Hepatic stellate cell (primary cell): Measurements from ENCODE around the gene PLEKHG3.
A peak's percentile ranks its signal among the peaks of the same experiment; 100 is the strongest.

ENCODE experiments used
- DNase-seq: peaks from one replicate; pipeline ENCODE4 v3.0.0; 2011; ENCODE audit warnings: low spot score

PLEKHG3 gene

GRCh38 chr14:64726585-64726890 is 22.3 kb downstream of the PLEKHG3 start:
- DNase-seq = peak; percentile 39

DNA sequence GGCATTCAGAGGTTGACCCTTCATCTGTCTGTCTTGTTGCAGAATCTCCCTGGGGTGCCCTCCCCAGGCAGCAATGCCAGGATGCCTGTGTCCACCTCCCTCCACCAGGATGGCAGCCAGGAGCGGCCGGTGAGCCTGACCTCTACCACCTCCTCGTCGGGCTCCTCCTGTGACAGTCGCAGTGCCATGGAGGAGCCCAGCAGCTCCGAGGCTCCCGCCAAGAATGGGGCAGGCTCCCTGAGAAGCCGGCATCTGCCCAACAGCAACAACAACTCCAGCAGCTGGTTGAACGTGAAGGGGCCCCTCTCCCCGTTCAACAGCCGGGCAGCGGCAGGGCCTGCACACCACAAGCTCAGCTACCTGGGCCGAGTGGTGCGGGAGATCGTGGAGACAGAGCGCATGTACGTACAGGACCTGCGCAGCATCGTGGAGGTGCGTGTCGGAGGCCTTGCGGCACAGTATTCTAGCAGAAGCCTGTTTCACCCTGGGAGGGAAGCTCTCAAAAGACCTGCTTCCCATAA is 23.4 kb downstream of the PLEKHG3 start:
- no peak for DNase-seq

DNA sequence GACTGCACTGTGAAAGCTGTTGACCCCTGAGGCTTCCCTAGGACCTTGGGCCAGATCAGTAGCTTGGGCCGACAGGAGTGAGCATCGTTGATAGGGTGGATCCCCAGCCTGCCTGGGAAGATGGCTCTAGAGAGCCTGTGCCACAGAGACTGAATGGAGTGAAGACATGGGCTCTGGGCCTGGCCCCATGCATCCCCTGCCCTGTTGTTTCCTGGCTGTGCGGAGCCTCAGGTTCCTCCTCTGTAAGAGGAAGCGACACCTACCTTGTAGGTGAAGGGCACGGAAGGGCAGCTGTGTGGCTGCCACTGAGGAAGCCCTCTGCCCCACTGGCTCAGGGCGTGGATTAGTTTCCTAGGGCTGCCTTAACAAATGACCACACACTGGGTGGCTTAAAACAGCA is 23.9 kb downstream of the PLEKHG3 start:
- DNase-seq = no peak

- no peak for DNase-seq
Observed at GRCh38 chr14:64728856-64729255, 24.6 kb downstream of the PLEKHG3 start.

DNA sequence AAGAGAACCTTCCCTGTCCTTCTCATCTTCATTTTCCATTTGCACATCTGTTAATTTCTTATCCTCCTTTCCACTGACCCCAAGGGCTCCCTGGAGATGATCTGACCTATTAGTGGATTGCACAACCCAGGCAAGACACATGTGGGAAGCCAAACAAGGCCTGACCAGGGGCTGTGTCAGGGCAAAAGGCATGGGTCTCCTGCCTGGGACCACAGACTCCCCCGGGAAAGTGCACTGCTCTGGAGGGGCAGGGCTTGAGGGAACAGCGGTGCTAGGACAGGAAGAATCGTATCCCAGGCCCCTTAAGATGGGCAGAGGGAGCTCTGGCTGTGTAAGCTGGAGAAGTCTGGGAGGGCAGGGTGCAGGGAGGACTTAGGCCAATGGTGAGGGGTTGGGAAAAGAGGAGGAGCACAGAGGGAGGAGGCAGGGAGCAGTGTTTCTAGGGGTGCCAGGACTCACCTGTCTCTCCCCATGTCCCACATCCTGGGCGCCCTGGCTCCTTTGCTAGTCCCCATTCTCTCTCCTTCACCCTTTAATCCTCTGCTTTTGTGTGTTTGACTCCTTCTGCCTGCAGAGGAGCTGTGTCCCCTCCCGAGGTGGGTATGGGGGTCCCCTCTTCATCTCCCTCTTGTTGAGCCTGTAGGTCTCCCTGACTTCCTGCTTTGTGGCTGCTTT is 25.3 kb downstream of the PLEKHG3 start:
- no peak for DNase-seq

DNA sequence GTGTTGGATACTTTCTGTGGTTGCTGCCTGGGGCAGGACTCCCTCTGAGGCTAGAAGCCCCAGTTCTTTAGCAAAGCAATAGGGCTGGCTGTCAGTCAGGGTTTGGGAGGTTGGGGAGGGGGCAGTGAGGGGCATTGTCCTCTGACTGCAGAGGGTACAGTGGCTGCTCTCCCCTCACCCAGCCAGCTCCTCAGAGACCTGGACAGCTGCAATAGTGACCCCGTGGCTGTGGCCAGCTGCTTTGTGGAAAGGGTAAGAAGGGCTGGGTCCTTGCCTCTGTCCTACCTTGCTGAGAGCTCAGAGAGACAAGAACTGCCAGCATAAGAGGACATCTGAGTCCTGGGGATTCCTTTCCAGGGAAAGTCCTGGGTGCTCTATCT is 25.8 kb downstream of the PLEKHG3 start:
- no peak for DNase-seq

DNA sequence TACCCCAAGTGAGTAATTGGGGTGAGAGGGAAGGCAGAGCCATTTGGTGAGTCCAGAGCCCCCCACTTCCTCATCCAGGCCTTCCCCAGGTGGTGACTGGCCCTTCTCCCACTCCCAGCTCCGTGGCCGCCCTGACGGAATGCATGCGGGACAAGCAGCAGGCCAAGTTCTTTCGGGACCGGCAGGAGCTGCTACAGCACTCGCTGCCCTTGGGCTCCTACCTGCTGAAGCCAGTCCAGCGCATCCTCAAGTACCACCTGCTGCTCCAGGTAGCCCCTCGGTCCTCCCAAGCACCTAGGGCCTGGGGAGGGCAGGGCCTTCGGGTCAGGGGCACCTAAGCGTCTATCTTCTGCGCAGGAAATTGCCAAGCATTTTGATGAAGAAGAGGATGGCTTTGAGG is 26.5 kb downstream of the PLEKHG3 start:
- no peak for DNase-seq

DNA sequence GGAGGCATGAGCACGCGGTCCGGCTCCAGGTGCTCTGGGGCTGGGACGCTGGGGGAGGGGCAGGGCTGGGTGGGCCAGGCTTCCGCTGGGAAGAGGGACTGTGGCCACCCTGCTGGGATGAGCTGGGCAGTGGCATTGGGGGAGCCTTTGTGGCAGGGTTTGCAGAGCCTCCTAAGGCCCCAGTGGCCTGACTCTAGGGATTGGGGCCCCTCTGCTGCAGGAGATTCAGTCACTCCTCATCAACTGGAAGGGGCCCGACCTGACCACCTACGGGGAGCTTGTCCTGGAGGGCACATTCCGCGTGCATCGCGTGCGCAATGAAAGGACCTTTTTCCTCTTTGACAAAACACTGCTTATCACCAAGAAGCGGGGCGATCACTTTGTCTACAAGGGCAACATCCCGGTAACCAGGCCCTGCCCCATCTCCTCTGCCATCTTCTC is 26.9 kb downstream of the PLEKHG3 start:
- no peak for DNase-seq

DNA sequence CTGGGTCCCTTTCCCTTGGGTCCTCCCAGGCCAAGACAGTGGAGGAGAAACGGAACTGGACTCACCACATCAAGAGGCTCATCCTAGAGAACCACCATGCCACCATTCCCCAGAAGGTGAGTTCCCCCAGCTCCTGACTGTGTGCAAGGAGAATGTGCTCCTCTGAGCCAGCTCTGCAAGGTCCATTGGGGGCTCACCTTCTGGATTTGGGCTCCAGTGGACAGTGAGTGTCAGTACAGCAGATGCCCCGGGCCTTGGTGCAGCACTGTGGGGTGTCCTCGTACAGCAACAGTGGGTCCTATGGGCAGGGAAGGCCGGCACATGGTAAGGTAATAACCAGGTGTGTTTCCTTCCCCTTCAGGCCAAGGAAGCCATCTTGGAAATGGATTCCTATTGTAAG is 27.8 kb downstream of the PLEKHG3 start:
- DNase-seq = no peak

DNA sequence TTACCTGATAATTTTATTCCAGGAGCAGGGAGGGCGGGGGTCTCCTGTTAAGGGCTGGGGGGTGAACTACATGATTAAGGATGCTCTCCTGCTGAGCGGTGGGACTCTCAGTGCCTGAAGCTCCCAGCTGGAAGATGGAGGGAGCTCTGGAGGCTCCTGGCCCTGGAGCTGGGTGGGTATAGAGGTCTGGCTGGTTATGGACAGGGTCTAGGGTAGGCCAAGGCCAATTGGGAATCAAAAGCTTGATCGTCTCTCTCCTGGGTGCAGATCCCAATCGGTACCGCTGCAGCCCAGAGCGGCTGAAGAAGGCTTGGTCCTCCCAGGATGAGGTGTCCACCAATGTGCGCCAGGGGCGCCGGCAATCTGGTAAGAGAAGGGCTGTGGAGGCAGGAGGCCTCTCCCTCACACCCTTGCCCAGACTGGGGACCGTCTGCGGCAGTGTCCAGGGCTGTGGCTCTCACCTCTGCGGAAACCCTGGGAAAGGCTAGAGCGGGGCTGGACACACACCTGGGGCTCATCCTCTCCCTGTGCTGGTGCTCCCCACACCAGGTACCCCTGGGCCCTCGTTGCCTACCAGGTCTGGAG is 28.4 kb downstream of the PLEKHG3 start:
- DNase-seq = no peak

- no peak for DNase-seq
Observed at GRCh38 chr14:64733321-64733720, 29.1 kb downstream of the PLEKHG3 start.

GRCh38 chr14:64733899-64734298 is 29.7 kb downstream of the PLEKHG3 start:
- DNase-seq = no peak

GRCh38 chr14:64734990-64735389 is 30.8 kb downstream of the PLEKHG3 start:
- DNase-seq = no peak

GRCh38 chr14:64736271-64737169 is 32.3 kb downstream of the PLEKHG3 start:
- no peak for DNase-seq

DNA sequence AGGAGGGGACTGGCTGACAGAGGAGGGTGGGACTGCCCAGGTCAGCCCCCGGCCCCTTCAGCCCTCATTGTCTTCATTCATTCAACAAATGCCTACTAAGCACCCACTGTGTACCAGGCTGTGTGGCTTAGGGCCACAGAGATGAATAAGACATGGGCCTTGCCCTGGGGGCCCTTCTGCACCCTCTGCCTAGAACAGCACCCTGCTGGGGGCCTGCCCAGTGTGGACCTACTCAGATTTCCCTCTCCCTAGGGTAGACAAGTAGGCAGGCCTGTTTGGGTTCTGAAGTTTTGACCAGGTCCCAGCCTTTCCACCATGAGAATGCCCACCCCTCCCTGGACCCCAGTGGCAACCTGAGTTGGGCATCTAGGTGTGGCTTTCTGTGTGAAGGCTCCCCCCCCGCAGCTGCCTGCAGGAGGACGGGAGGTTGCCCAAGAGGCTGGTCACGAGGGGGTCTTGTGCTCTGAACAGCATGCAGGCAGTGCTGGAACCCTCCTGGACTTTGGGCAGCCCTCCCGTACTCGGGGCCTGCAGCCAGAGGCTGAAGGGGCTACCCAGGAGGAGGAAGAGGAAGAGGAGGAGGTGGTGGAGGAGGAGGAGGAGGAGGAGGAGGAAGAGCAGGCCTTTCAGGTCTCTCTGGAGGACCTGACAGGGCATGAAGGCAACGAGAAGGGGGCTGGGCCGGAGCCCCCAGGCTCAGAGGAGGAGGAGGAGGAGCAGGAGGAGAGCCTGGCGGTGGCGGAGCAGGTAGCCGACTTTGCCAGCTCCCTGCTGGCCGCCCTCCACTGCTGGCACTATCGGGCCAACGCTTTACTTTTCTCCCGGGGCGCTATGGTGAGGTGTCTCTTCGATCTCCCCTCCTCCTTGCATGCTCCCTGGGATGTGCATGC is 33.4 kb downstream of the PLEKHG3 start:
- DNase-seq = no peak

DNA sequence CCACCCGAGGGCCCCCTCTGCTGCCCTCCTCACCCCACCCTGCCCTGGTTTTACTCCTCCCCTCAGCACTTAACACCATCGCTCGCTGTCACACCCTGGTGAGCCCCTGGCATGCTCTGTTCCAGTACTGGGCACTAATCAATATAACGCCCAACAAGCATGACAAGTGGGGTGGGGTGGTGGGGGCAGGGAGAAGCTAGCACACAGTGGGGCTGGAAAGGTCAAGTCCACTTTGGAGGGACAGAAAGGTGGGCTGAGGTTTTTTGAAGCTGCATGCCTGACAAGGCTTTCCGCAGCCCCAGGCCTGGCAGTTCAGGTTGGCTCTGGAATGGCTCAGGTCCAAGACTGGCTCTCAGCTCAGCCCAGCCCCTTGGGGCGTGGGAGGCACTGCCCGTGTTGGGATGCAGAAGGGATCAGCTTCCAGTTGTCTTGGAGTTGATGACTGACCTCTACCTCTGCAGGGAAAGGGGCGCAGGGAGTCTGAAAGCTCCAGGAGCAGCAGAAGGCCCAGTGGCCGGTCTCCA is 34.1 kb downstream of the PLEKHG3 start:
- no peak for DNase-seq

DNA sequence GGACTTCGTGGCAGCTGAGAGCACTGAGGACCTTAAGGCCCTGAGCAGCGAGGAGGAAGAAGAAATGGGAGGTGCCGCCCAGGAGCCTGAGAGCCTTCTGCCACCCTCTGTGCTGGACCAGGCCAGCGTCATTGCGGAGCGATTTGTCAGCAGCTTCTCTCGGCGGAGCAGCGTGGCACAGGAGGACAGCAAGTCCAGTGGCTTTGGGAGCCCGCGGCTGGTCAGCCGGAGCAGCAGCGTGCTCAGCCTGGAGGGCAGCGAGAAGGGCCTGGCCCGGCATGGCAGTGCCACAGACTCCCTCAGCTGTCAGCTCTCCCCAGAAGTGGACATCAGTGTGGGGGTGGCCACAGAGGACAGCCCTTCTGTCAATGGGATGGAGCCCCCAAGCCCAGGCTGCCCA is 37.0 kb downstream of the PLEKHG3 start:
- DNase-seq = no peak

DNA sequence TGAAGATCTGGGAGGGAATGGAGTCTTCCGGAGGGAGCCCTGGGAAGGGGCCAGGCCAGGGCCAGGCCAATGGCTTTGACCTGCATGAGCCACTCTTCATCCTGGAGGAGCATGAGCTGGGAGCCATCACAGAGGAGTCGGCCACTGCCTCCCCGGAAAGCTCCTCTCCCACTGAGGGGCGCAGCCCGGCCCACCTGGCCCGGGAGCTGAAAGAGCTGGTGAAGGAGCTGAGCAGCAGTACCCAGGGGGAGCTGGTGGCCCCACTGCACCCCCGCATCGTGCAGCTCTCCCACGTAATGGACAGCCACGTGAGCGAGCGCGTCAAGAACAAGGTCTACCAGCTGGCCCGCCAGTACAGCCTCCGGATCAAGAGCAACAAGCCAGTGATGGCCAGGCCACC is 37.7 kb downstream of the PLEKHG3 start:
- no peak for DNase-seq

- DNase-seq = no peak
Observed at GRCh38 chr14:64743061-64743460, 38.8 kb downstream of the PLEKHG3 start.

GRCh38 chr14:64745511-64746091 is 41.4 kb downstream of the PLEKHG3 start:
- peak; percentile 76 for DNase-seq
